ENCODE data around the gene FAM234B.

Gene FAM234B

GRCh38 chr12:13119826-13120225, 75.6 kb downstream of the FAM234B start:
- no peak for DNase-seq (ENCODE audit: low read depth)

DNA sequence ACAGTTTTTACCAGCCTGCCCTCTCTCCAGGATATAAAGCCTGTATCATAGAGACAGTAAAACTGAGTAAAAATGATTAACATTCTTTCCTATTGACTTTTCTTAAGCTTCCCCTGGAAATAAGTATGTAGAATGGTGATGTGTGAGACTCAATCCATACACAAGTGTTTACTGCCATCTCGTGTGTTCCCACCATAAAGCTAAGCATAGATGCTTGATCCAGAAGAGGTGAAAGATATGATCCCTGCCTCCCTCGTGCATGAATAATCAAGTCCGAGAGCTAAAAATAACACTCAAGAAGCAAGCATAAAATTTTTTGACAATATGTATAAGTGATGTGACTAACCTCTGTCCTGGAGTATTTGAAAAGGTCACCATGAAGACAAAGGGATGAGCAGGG, 76.2 kb downstream of the FAM234B start:
- DNase-seq (ENCODE audit: low read depth), result no peak

DNA sequence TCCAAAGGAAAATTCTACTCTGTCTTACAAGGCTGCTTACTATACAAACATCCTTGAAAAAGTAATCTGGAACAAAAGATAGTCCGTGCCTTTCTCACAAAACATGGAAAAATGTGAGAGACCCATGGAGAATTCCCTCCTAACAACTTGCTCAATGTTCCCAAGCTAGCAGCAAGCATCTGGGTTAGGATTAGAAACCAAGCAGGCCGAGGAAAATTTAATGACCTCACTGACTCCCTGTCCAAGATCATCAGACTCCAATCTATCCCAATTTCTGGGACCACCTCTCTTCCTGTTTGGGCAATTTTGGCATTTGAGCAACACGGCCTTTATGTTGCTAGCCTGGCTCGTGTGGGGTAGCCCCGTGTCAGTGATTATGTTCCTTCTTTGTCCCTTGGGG, 77.4 kb downstream of the FAM234B start:
- no peak for DNase-seq (ENCODE audit: low read depth)

GRCh38 chr12:13124656-13125505, 80.7 kb downstream of the FAM234B start:
- DNase-seq (ENCODE audit: low read depth), result no peak

DNA sequence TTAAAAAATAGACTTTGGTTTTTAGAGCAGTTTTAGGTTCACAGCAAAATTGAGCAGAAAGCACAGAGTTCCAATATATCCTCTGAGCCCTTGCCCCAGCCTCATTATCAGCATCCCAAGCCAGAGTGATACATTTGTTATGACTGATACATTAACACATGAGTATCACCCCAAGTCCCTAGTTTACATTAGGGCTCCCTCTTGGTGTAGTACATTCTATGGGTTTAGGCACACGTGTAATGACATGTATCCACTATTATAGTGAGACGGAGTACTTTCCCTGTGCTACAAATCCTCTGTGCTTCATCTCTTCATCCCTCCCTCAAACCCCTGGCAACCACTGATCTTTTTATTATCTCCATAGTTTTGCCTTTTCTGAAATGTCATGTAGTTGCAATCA, 81.8 kb downstream of the FAM234B start:
- no peak for DNase-seq (ENCODE audit: low read depth)

- DNase-seq (ENCODE audit: low read depth), result no peak
Measured at GRCh38 chr12:13126494-13126893, 82.3 kb downstream of the FAM234B start.

GRCh38 chr12:13127444-13127843, 83.3 kb downstream of the FAM234B start:
- DNase-seq (ENCODE audit: low read depth), result no peak

- DNase-seq (ENCODE audit: low read depth), result no peak
Measured at GRCh38 chr12:13128291-13128965, 84.2 kb downstream of the FAM234B start.

DNA sequence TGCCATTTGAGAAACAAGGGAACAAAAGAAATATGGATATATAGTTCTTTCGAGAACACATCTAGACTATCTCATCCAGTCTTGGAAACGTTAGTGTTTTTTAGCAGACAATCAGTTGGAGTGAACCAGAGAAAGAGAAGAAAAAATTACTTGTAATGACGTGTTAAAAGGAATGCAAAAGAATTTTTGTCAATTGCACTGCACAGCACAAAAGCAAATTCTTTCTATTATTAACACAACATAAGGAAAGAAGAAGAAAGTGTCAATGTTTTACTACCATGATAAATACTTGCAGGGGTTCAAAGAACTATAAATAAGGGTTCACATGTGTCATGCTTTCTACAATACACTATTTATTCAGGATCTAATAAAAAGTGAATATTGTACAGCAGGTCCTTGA, 86.8 kb downstream of the FAM234B start:
- DNase-seq (ENCODE audit: low read depth), result no peak
